A549 (cell line): Measurements from ENCODE around the gene MORC3.

Experiments
- CEBPB ChIP-seq, 2 experiments: fragments of >200 bp in 1 of 2; sonication (Bioruptor Twin) in 1 of 2; formaldehyde crosslinking in 1 of 2; IDR thresholded peaks; 2 replicates each; pipeline ENCODE4 v1.6.1; 2012 to 2016
- EP300 ChIP-seq, 2 experiments: fragments of >200 bp; sonication (Bioruptor Twin); formaldehyde crosslinking; IDR thresholded peaks; 2 replicates in 1 of 2; 3 replicates in 1 of 2; pipeline ENCODE4 v1.6.1; 2016 to 2017
- GATA3 ChIP-seq: IDR thresholded peaks from 2 replicates; pipeline ENCODE4 v1.6.1; 2012; ENCODE audit warnings: borderline replicate concordance
- JUNB ChIP-seq: fragments of >200 bp; sonication (Bioruptor Twin); formaldehyde crosslinking; IDR thresholded peaks from 2 replicates; pipeline ENCODE4 v1.6.1; 2016
- MAZ ChIP-seq: fragments of 150-350 bp; IDR thresholded peaks from 2 replicates; pipeline ENCODE4 v1.6.1; 2014; ENCODE audit warnings: antibody characterized with exemption, low read depth, low read length, borderline replicate concordance
- MYC ChIP-seq: IDR thresholded peaks from 2 replicates; pipeline ENCODE4 v1.6.1; 2012; ENCODE audit warnings: mild to moderate bottlenecking, inconsistent platforms, low read length, improper control_type of control experiment, borderline replicate concordance
- POLR2A ChIP-seq: IDR thresholded peaks from 2 replicates; pipeline ENCODE4 v1.6.1; 2012; ENCODE audit warnings: mild to moderate bottlenecking, low read length
- ZNF302 ChIP-seq: fragments of 250-450 bp; sonication (Bioruptor Pico); IDR thresholded peaks from 2 replicates; pipeline ENCODE4 v1.9.0; 2021; ENCODE audit warnings: inconsistent platforms, mild to moderate bottlenecking, moderate library complexity
- TF ChIP-seq, protein P1 (sequence below): fragments of 200-600 bp; sonication (generic); IDR thresholded peaks from 2 replicates; pipeline ENCODE4 v1.6.1; 2016; ENCODE audit warnings: antibody characterized with exemption, mild to moderate bottlenecking, moderate library complexity
- TF ChIP-seq, protein P2 (sequence below): fragments of >200 bp; sonication (Bioruptor Twin); formaldehyde crosslinking; IDR thresholded peaks from 3 replicates; pipeline ENCODE4 v1.5.1; 2016
- TF ChIP-seq, protein P3 (sequence below): IDR thresholded peaks from 2 replicates; pipeline ENCODE4 v1.6.1; 2012; ENCODE audit warnings: low read depth, borderline replicate concordance
- TF ChIP-seq, protein P4 (sequence below): IDR thresholded peaks from 2 replicates; pipeline ENCODE4 v1.6.1; 2012

DNA sequence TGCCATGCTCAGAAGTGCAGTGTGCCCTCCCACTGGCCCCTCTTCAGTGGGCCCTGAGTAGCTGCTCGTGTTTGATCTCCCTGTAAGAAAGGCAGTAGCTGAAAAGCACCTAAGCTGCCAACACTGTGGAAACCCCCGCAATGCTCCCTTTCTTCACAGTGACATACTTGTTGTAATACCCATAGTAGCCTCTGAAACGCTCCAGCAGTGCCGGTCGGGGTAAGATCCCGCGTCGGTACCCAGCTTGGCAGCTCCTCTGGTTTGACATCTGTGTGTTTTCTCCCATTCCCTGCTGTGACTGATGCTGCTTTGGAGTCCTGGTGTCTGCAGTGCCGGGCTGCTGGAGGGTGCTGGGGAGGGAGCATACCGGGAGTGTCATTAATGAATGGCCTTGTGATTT is 68.8 kb downstream of the MORC3 start:
- no peak for TF ChIP-seq CEBPB (IDR thresholded peaks at IDR 0.05)
- TF ChIP-seq POLR2A, result no peak
- TF ChIP-seq MYC, result no peak
- TF ChIP-seq, protein P1, sequence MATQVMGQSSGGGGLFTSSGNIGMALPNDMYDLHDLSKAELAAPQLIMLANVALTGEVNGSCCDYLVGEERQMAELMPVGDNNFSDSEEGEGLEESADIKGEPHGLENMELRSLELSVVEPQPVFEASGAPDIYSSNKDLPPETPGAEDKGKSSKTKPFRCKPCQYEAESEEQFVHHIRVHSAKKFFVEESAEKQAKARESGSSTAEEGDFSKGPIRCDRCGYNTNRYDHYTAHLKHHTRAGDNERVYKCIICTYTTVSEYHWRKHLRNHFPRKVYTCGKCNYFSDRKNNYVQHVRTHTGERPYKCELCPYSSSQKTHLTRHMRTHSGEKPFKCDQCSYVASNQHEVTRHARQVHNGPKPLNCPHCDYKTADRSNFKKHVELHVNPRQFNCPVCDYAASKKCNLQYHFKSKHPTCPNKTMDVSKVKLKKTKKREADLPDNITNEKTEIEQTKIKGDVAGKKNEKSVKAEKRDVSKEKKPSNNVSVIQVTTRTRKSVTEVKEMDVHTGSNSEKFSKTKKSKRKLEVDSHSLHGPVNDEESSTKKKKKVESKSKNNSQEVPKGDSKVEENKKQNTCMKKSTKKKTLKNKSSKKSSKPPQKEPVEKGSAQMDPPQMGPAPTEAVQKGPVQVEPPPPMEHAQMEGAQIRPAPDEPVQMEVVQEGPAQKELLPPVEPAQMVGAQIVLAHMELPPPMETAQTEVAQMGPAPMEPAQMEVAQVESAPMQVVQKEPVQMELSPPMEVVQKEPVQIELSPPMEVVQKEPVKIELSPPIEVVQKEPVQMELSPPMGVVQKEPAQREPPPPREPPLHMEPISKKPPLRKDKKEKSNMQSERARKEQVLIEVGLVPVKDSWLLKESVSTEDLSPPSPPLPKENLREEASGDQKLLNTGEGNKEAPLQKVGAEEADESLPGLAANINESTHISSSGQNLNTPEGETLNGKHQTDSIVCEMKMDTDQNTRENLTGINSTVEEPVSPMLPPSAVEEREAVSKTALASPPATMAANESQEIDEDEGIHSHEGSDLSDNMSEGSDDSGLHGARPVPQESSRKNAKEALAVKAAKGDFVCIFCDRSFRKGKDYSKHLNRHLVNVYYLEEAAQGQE, result no peak
- TF ChIP-seq, protein P2, sequence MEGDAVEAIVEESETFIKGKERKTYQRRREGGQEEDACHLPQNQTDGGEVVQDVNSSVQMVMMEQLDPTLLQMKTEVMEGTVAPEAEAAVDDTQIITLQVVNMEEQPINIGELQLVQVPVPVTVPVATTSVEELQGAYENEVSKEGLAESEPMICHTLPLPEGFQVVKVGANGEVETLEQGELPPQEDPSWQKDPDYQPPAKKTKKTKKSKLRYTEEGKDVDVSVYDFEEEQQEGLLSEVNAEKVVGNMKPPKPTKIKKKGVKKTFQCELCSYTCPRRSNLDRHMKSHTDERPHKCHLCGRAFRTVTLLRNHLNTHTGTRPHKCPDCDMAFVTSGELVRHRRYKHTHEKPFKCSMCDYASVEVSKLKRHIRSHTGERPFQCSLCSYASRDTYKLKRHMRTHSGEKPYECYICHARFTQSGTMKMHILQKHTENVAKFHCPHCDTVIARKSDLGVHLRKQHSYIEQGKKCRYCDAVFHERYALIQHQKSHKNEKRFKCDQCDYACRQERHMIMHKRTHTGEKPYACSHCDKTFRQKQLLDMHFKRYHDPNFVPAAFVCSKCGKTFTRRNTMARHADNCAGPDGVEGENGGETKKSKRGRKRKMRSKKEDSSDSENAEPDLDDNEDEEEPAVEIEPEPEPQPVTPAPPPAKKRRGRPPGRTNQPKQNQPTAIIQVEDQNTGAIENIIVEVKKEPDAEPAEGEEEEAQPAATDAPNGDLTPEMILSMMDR, result no peak
- TF ChIP-seq, protein P3, sequence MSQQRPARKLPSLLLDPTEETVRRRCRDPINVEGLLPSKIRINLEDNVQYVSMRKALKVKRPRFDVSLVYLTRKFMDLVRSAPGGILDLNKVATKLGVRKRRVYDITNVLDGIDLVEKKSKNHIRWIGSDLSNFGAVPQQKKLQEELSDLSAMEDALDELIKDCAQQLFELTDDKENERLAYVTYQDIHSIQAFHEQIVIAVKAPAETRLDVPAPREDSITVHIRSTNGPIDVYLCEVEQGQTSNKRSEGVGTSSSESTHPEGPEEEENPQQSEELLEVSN, result no peak
- TF ChIP-seq ZNF302 (CRISPR knock-in tag), result no peak
- no peak for TF ChIP-seq MAZ
- no peak for TF ChIP-seq GATA3
- no peak for TF ChIP-seq JUNB
- TF ChIP-seq EP300 (IDR thresholded peaks at IDR 0.05), result no peak
- TF ChIP-seq, protein P4, sequence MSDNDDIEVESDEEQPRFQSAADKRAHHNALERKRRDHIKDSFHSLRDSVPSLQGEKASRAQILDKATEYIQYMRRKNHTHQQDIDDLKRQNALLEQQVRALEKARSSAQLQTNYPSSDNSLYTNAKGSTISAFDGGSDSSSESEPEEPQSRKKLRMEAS, result no peak
